GM19467 (cell line): ENCODE results near the gene OPCML.

Source experiments
- ATAC-seq: cut with Tn5 transposase; IDR thresholded peaks from one replicate; pipeline ENCODE4 v1.9.1; 2021; ENCODE audit warnings: mild to moderate bottlenecking, moderate library complexity; ENCODE audit not compliant: unreplicated experiment

OPCML gene

GRCh38 chr11:132838627-132839026, 693.7 kb downstream of the OPCML start:
- ATAC-seq = no peak

DNA sequence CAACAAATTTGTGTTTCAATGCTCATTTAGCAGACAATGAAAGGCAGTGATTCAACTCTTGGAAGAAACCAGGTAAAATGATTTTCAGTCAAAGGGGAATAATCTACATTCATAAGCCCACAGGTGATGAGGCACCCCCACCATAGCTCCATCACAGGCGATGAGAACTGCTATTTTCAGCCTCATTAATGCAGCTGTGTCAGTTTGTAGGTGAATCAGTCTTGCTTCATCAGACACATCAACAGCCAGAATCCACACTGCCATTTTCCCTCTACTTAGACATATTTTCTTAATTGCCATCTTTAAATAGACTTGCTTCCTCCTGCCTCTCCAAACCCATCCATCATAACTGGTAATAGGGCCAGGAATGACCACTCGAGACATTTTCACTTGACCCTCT, 701.0 kb downstream of the OPCML start:
- no peak for ATAC-seq

- no peak for ATAC-seq
These were observed 707.7 kb downstream of the OPCML start for GRCh38 chr11:132824642-132825041.

DNA sequence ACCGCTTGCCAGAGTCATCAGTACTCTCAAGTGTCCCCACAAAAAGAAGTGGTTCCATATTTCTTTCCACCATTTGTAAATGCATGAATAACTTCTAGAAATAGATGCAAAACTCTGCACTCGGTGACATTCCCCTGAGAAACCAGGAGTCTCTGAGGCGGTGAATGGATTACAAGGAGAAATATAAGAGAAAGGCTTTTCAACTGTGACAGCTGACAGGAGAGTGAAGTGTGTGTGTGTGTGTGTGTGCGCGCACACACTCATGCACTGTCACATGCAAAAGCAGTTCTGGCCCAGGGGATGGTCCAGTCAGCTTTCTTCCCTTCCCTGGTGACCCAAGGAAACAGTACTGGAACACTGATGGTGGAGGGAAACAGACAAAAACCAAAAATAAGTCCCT, 710.0 kb downstream of the OPCML start:
- no peak for ATAC-seq

DNA sequence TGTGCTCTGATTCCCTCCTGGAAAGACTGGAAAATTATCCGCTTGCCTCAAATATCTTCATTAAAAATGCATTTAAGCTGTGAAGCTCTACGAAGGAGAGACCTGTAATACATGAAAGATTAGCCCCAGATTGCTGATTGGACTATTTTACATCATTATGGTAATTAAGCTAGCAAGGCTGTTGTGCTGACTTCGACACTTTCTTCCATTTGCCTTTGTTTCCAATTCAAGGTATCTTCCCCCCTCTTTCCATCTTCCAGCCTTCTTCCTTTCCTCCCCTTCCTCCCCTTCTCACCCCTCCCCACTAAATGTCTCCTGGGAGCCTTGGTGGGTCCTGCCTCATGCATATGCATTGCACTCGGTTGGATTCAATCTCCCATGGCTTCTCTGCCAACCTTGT, 710.8 kb downstream of the OPCML start:
- no peak for ATAC-seq

- no peak for ATAC-seq
These were observed 711.3 kb downstream of the OPCML start for GRCh38 chr11:132821014-132821413.

DNA sequence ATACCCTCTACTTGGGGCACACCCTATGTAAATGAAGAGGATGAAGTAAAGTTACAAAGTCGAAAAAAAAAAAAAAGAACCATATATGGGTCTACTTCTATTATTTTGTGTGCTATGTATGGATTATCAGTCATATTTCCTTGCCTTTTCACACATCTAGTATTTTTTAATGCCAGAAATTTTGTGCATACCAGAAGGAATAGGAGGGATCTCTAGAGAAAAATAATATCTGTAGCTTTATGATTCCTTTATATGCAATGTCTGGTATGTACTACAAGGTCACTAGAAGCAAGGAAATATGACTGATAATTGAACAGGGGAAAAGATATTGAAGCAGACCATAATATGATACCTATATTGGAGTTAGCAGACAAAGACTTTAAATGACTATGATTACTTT, 713.4 kb downstream of the OPCML start:
- no peak for ATAC-seq

DNA sequence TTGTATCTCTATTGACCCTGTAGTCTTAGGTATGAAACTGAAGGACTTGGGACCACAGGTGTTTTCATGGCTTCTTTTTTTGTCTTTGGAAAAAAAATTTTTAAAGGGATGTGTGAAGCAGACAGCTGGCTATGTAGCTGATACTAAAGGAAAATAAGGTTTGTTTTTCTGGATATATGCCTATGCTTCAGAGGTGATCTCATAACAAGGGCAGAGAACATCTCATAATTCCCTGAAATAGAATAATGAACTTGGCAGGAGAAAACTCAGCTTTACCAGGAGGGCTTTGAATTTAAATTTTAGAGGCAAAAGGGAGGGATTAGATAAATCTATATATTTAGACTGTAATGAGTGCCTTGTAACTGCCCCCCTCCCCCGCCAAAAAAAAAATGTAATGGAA, 714.9 kb downstream of the OPCML start:
- ATAC-seq = no peak

DNA sequence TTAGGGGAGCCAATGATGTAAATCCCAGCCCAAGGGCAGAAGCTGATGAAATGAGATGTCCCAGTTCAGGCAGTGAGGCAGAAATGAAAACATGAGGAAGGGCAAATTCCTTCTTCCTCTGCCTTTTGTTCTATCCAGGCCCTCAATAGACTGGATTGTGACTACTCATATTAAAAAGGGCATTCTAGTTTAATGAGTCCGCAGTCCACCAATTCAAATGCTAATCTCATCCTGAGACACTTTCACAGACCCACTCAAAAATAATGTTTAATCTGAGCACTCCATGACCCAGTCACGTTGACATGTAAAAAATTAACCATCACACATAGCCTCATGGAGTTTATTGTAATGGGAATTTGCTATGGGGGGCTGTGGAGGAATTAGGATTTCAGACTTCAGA, 717.9 kb downstream of the OPCML start:
- ATAC-seq = no peak

- ATAC-seq = no peak
These were observed 720.7 kb downstream of the OPCML start for GRCh38 chr11:132811649-132812048.

DNA sequence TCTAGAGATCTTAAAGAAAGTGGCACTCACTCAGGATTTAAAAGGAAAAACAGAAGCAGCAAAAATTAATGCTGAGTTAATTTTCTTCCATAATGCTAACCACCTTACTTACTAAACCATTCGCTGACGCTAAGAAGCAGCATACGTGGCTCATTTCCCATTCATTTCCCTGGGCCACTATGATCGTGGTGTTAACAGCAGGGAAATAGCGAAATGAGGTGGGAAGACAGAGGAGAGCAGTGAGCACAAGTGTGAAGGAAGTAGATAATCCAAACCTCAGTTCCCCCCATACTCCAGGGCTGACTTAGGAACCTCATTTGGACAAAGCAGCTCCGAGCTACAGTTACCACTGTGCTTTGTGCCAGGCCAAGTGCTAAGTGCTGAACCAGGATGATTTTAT, 723.2 kb downstream of the OPCML start:
- ATAC-seq = no peak

GRCh38 chr11:132804258-132804657, 728.0 kb downstream of the OPCML start:
- no peak for ATAC-seq

- ATAC-seq = no peak
These were observed 728.9 kb downstream of the OPCML start for GRCh38 chr11:132803436-132803835.

GRCh38 chr11:132802947-132803346, 729.4 kb downstream of the OPCML start:
- no peak for ATAC-seq

DNA sequence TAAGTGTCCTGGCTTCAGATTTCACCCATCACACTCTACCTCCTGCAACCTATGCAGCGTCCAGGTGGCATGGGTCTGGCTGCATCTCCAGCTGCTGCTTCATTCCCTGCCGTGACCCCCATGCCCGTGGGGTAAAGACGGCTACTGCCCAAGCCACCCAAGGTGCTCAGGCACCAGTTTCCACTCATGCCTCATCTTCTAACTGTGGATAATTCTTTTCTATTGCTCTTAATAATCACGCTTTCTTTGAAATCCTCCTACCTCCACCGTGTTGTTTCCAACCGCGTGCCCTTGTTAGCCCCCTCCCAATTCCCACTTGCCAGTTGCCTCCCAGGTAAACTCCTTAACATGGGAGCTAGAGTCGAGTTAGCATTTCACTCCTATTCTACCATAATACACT, 738.5 kb downstream of the OPCML start:
- ATAC-seq = no peak

DNA sequence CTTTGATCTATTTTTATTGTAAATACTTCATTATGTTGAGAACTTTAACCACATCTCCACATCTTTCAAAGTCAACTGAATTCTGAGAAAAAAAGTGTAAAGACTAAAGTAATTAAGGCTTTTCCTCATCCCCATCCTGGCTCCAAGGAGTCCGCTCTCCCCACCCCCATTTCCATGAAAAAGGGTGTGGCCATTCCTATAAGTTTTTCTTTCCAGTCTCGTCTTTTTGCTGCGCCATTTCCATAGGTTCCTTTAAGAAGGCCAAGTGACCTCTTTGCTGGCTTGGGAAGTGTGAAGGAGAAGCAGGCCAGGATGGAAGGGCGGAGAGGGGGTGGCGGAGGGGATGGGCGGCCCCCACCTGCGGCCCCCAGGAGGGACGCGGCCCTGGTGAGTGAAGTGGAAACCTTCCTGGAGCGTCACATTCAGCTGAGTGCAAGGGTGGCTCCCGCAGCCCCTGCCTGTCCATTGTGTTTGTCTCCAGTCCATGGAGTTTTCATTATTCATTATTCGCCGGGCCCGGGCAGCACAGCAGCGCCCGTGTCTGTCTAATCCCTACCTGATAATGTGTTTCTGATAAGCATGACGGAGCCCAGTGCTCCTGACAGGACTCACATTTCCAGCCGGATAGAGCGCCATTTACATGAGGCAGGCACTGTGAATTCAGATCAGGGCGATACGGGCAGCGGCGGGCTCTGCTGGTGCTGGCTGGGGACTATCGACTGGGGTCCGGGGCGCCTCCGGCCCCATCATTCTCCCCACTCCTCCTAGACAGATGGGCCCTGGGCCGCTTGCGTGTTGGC, 739.8 kb downstream of the OPCML start:
- no peak for ATAC-seq

DNA sequence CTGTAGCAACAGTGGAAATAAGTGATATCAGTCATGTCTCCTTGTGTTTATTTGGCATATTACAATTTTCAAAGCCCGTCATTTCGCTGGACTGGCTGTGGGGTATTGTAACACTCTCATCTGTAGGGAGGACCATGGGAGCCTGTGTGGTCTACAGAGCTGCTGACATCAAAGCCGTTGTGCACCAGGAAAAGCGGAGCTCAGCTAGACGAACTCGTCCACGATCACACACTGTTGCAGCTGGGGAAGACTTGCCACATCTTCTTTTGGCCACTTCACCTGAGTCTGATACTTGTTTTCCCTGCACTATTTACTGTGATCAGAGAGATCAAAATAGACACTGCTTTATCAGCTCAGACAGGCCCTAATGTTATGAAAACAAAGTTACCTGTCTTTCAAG, 741.3 kb downstream of the OPCML start:
- no peak for ATAC-seq

DNA sequence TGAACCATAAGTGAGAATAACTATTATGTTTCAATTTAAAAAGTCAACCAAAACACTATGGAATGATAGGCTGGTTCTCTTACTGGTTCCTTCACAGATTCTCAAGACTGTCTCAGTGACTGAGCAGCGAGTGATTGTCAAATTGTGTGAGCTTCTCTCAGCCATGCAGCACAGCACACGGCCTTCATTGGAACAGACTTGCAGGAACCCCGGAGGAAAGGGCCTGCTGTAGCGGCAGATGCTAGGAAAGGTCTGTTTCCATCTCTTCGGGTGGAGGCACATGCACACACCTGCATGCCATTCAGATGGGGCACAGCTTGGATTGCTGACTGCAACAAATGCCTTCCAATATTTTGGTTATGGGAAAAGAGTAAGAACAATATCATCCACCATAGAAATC, 741.8 kb downstream of the OPCML start:
- no peak for ATAC-seq

DNA sequence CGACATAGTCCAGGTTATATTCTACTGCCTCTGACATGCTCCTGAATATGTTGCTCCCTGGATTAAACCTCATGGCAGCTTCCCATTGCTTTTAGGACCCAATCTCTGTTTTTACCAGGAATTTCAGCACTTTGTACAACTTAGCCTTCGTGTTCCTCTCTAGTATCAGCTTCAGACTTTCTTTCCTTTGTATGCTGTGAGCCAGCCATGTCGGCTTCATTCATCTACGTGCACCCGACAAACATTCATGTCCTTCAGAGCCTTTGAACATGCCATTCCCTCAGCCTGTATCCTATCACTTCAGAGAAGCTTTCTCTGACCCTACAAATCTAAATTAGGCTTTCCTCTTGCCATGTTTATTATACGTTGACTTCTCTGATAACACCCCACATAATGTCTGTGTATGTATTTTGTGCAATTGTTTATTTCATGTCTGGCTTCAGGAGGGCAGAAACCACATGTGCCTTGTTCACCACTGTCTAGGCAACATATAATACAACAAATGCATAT, 743.4 kb downstream of the OPCML start:
- ATAC-seq = no peak

DNA sequence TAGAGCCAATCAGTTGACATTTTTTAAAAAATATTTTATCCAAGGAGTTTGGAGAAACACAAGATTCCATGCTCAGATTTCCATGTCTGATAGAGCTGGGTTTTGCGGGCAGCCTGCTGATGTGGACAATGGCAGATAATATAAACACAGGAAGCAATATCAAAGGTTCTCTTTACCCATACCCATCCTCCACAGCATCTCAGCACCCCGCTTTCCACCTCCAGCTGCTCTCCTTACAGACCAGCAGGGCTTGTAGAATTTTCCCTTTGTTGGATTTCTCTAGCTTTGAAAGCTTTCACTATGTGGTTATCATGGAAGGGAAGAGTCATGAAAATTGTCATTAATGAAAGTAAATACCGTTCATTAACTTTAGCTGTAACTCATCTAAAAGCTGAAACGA, 746.4 kb downstream of the OPCML start:
- no peak for ATAC-seq

DNA sequence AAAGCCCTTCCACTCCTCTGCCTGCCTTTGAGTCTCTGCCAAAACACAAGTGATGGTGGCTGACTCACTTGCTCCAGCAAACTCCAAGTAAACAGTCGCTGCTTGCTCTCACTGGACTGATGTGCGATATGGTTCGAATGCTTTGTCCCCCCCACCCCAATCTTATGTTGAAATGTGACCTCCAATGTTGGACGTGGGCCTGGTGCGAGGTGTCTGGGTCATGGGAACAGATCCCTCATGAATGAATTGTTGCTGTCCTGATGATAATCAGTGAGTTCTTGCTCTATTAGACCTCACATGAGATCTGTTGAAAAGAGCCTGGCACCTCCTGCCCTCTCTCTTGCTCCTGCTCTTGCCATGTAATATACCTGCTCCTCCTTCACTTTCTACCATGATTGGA, 747.9 kb downstream of the OPCML start:
- no peak for ATAC-seq

DNA sequence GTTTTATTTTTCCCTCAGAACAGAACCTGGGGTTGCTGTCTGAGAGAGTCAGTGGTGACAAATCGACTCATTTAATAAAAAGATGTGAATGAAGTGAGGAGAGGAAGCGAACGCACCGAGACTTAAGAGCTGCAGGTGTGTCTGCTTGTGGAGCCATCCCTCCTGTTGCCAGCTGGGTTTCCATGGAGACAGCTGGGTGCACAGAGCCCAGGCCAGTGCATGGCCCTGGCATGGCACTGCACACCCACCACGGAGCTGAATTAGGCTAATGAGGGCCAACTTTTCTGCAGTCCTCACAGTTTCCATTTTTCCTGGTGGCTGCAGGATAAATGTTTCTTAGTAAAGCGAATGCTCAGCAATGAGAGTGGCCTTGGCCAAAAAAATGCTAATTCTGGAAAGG, 750.2 kb downstream of the OPCML start:
- no peak for ATAC-seq

DNA sequence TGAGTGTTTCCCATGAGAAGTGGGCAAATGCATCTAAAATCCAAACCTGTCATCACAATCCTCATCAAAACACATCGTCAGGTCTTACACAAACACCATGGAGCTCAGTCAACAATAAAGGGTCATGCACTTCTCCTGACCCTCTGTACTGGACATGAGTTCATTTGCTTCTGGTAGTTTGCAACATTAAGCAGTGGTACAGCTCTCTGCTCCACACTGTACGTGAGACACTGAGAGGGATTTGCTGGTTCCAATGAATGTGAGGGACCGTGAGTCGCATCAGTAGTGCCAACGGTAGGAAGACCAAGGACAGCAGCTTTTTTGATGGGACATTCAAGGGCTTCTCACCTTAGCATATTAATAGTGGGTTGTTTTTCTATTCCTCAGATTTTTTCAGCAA, 752.3 kb downstream of the OPCML start:
- no peak for ATAC-seq
